WTC11 (cell line): ENCODE measurements around the gene SDHAF3. TPM values are rescaled to one million over a fixed set of nuclear protein-coding genes. Genes with fewer than 3 reads are reported as not detected.
"Not testable (repeated sequence)": the region's sequence is repeated elsewhere in the genome, so short reads cannot be mapped to it uniquely, and the experiment has no call there.

Experiments used
- ATAC-seq: fragments of 200-7000 bp; cut with Tn5 transposase; 2 replicates; pipeline ENCODE4 v1.10.0; 2021; ENCODE audit warnings: mild to moderate bottlenecking, moderate library complexity
- CTCF ChIA-PET: fragments of 300-600 bp; sonication (Branson Sonifier 250); formaldehyde crosslinking; loops from one replicate; lab custom pipeline; 2021; ENCODE audit warnings: antibody characterized with exemption; lab: Charles Lee
- POLR2A ChIA-PET: fragments of 350-600 bp; sonication (Branson Sonifier 250); formaldehyde crosslinking; loops from one replicate; lab custom pipeline; 2021; ENCODE audit warnings: antibody characterized with exemption; lab: Charles Lee
- DNase-seq: peaks from one replicate; pipeline ENCODE4 v3.0.0; 2021; ENCODE audit warnings: low spot score
- H3K27ac Mint-ChIP-seq: 2 replicates; pipeline ENCODE4 v1.8.0; 2021; ENCODE audit warnings: mixed read lengths
- H3K27me3 Mint-ChIP-seq: 2 replicates; pipeline ENCODE4 v1.8.0; 2021; ENCODE audit warnings: low read depth, mild to moderate bottlenecking, moderate library complexity, mixed read lengths
- H3K36me3 Mint-ChIP-seq: 2 replicates; pipeline ENCODE4 v1.8.0; 2021; ENCODE audit warnings: mixed read lengths
- H3K4me1 Mint-ChIP-seq: 2 replicates; pipeline ENCODE4 v1.8.0; 2022; ENCODE audit warnings: mixed read lengths
- H3K4me3 Mint-ChIP-seq: 2 replicates; pipeline ENCODE4 v1.8.0; 2021; ENCODE audit warnings: mild to moderate bottlenecking, moderate library complexity, mixed read lengths
- H3K9me3 Mint-ChIP-seq: 2 replicates; pipeline ENCODE4 v1.8.0; 2021; ENCODE audit warnings: mixed read lengths
- ARID4B ChIP-seq: sonication (generic); formaldehyde crosslinking; IDR thresholded peaks from 2 replicates; pipeline ENCODE4 v1.8.0; 2023; ENCODE audit warnings: missing genetic modification reagents, mild to moderate bottlenecking, borderline replicate concordance
- ERG ChIP-seq: fragments of 250-450 bp; sonication (Bioruptor Pico); IDR thresholded peaks from 2 replicates; pipeline ENCODE4 v1.8.0; 2021; ENCODE audit warnings: mild to moderate bottlenecking
- FOXK1 ChIP-seq: sonication (generic); formaldehyde crosslinking; IDR thresholded peaks from 2 replicates; pipeline ENCODE4 v1.8.0; 2022; ENCODE audit warnings: mild to moderate bottlenecking, moderate library complexity, missing genetic modification reagents
- NFYB ChIP-seq: sonication (generic); formaldehyde crosslinking; conservative IDR thresholded peaks from 2 replicates; pipeline ENCODE4 v1.8.0; 2022; ENCODE audit warnings: low read depth, missing genetic modification reagents
- OVOL2 ChIP-seq: fragments of 250-450 bp; sonication (Bioruptor Pico); IDR thresholded peaks from 2 replicates; pipeline ENCODE4 v1.9.0; 2021; ENCODE audit warnings: mild to moderate bottlenecking, borderline replicate concordance
- STAT6 ChIP-seq: sonication (generic); formaldehyde crosslinking; conservative IDR thresholded peaks from 2 replicates; pipeline ENCODE4 v1.8.1; 2023; ENCODE audit warnings: mild to moderate bottlenecking, low read depth, missing genetic modification reagents, moderate library complexity
- USF2 ChIP-seq: sonication (generic); formaldehyde crosslinking; IDR thresholded peaks from 2 replicates; pipeline ENCODE4 v1.8.1; 2023; ENCODE audit warnings: mild to moderate bottlenecking, missing genetic modification reagents, moderate library complexity
- ZNF232 ChIP-seq: sonication (generic); formaldehyde crosslinking; IDR thresholded peaks from 2 replicates; pipeline ENCODE4 v1.8.0; 2022; ENCODE audit warnings: mild to moderate bottlenecking, missing genetic modification reagents
- total RNA-seq: library from RNA; stranded (reverse); gene quantifications from 3 replicates; pipeline ENCODE4 v1.2.3, GENCODE V29; 2021
- TF ChIP-seq, protein P1 (sequence below): sonication (generic); formaldehyde crosslinking; IDR thresholded peaks from 2 replicates; pipeline ENCODE4 v1.8.1; 2022; ENCODE audit warnings: low read depth, mild to moderate bottlenecking, moderate library complexity, missing genetic modification reagents, borderline replicate concordance

Gene SDHAF3
- total RNA-seq, 1 experiment from 2014 or later, result 32.0 TPM

- TF ChIP-seq ARID4B (CRISPR knock-in tag) (no peak), USF2 (CRISPR knock-in tag) (no peak), NFYB (CRISPR knock-in tag) (no peak), OVOL2 (no peak), ERG (no peak), STAT6 (no peak), ZNF232 (CRISPR knock-in tag) (no peak)
- TF ChIP-seq, protein P1, sequence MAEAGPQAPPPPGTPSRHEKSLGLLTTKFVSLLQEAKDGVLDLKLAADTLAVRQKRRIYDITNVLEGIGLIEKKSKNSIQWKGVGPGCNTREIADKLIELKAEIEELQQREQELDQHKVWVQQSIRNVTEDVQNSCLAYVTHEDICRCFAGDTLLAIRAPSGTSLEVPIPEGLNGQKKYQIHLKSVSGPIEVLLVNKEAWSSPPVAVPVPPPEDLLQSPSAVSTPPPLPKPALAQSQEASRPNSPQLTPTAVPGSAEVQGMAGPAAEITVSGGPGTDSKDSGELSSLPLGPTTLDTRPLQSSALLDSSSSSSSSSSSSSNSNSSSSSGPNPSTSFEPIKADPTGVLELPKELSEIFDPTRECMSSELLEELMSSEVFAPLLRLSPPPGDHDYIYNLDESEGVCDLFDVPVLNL, result no peak
Observed at GRCh38 chr7:97155897-97156418, 38.5 kb downstream of the SDHAF3 start (continued).

DNA sequence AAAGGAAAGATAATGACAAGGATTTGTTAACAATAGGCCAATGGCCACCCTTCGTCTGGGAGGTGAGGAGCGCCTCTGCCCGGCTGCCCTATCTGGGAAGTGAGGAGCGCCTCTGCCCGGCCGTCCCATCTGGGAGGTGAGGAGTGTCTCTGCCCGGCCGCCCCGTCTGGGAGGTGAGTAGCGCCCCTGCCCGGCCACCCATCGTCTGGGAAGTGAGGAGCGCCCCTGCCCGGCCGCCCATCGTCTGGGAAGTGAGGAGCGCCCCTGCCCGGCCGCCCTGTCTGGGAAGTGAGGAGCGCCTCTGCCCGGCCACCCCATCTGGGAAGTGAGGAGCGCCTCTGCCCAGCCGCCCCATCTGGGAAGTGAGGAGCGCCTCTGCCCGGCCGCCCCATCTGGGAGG lies 42.5 kb downstream of the SDHAF3 start:
- H3K4me3 Mint-ChIP-seq, CTCF ChIA-PET, H3K27me3 Mint-ChIP-seq, H3K4me1 Mint-ChIP-seq, DNase-seq, H3K27ac Mint-ChIP-seq, POLR2A ChIA-PET, ATAC-seq: not testable (repeated sequence)
- peaks cover 51% of the 10 kb centered on the region for H3K9me3 Mint-ChIP-seq
- H3K36me3 Mint-ChIP-seq, result peaks cover 64% of the 10 kb centered on the region

DNA sequence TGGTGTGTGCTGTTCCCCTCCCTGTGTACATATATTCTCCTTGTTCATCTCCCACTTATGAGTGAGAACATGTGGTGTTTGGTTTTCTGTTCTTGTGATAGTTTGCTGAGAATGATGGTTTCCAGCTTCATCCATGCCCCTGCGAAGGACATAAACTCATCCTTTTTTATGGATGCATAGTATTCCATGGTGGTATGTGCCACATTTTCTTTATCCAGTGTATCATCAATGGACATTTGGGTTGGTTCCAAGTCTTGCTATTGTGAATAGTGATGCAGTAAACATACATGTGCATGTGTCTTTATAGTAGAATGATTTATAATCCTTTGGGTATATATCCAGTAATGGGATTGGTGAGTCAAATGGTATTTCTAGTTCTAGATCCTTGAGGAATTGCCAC lies 44.1 kb downstream of the SDHAF3 start:
- H3K27me3 Mint-ChIP-seq, H3K27ac Mint-ChIP-seq, H3K4me3 Mint-ChIP-seq, DNase-seq, CTCF ChIA-PET, ATAC-seq, POLR2A ChIA-PET: not testable (repeated sequence)
- Mint-ChIP-seq H3K36me3 (peaks cover 78% of the 10 kb centered on the region), H3K9me3 (peaks cover 62% of the 10 kb centered on the region), H3K4me1 (peaks cover 15% of the 10 kb centered on the region)

DNA sequence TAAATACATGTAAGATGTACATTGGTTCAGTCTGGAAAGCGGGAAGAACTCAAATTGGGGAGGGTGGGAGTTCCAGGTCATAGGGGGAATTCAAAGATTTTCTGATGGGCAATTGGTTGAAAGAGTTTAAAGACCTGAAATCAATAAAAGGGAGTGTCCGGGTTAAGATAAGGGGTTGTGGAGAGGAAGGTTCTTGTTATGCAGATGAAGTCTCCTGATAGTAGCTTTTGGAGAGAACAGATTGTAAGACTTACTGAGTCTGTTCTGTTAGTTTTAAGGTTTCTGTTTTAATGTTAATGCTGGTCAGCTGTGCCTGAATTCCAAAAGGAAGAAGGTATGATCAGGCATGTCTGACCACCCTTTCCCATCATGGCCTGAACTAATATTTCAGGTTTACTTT lies 48.8 kb downstream of the SDHAF3 start:
- ATAC-seq, result peak; percentile 51
- DNase-seq, result no peak
- Mint-ChIP-seq H3K4me1 (peaks cover 27% of the 10 kb centered on the region), H3K4me3 (no peak overlapping the region), H3K9me3 (peaks cover 52% of the 10 kb centered on the region), H3K27ac (peak overlapping the region; percentile 4; the same call in 1 of the 2 replicates), H3K36me3 (peaks cover 65% of the 10 kb centered on the region), H3K27me3 (no peaks in the 10 kb centered on the region)
- no peak for TF ChIP-seq FOXK1 (CRISPR knock-in tag)
- POLR2A ChIA-PET, result no interaction called here
- CTCF ChIA-PET, result no interaction called here
